ENCODE measurements around the gene PRELID3B.

PRELID3B gene

DNA sequence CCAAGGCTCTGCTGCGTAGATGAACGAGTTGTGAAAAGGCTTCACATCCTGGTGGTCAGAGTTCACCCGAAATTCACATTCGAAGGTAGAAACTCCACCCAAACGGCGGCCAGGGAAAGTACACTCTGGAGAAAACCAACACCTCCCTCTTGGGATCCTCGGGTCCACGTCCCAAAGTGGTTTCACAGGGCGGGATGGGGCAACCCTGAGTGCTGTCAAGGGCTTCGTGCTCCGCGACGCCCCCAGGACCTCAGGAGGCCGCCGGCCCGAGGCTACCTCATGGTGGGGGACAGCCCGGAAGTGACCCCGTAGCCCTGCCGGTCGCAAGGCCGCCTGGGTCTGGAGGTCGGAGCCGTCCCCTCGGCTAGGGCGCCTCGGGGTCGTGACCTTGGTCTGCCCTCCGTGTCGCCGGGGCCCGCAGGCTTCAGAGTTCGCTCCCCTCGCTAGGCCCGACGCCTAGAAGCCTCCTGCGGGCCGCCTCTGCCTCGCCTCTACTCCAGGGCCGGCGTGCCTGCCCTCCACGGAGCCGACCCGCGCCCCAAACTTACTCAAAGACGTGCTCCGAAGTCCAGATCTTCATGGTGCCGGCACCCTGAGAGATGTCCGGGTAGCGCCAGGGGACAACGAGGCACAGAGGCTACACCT is at the start of gene PRELID3B:
TSS of gene PRELID3B (minus strand) at position 636 of the 645 bp plus-strand sequence. CDS start at position 580, 56 bp downstream.
- TF ChIP-seq EZH2phosphoT487 (IDR thresholded peaks at IDR 0.05; ENCODE audit: low read depth): no peak
- TF ChIP-seq, protein P1, sequence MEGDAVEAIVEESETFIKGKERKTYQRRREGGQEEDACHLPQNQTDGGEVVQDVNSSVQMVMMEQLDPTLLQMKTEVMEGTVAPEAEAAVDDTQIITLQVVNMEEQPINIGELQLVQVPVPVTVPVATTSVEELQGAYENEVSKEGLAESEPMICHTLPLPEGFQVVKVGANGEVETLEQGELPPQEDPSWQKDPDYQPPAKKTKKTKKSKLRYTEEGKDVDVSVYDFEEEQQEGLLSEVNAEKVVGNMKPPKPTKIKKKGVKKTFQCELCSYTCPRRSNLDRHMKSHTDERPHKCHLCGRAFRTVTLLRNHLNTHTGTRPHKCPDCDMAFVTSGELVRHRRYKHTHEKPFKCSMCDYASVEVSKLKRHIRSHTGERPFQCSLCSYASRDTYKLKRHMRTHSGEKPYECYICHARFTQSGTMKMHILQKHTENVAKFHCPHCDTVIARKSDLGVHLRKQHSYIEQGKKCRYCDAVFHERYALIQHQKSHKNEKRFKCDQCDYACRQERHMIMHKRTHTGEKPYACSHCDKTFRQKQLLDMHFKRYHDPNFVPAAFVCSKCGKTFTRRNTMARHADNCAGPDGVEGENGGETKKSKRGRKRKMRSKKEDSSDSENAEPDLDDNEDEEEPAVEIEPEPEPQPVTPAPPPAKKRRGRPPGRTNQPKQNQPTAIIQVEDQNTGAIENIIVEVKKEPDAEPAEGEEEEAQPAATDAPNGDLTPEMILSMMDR (IDR thresholded peaks at IDR 0.05; ENCODE audit: low read depth, low read length): 0 out of 2 replicates have a peak, but pooled peaks have one; percentile 8
- Histone ChIP-seq H3K79me2 (ENCODE audit: low read length) (peaks cover 56% of the 10 kb centered on the region), H3K27me3 (ENCODE audit: low read depth, low read length) (no peaks in the 10 kb centered on the region), H3K4me3 (ENCODE audit: low read length) (peak within 1 kb of the TSS; percentile 83), H3K9ac (ENCODE audit: low read length) (peak within 1 kb of the TSS; percentile 91), H3K9me3 (ENCODE audit: insufficient read depth, low read length) (no peaks in the 10 kb centered on the region), H3K36me3 (replicated peaks; ENCODE audit: low read depth, low read length) (peaks cover 33% of the 10 kb centered on the region), H3K27ac (ENCODE audit: low read length) (peak within 1 kb of the TSS; percentile 53), H3K4me2 (ENCODE audit: low read length) (peak within 1 kb of the TSS; percentile 83), H2AFZ (ENCODE audit: low read depth, low read length) (peak within 1 kb of the TSS; percentile 90), H4K20me1 (ENCODE audit: insufficient read depth, low read length) (peaks cover 34% of the 10 kb centered on the region), H3K4me1 (ENCODE audit: low read length) (peaks cover 34% of the 10 kb centered on the region)

- H3K4me3 ChIP-seq (ENCODE audit: low read length): no peak overlapping the region
- no peaks in the 10 kb centered on the region for H3K9me3 ChIP-seq (ENCODE audit: insufficient read depth, low read length)
- no peak for TF ChIP-seq EZH2phosphoT487 (IDR thresholded peaks at IDR 0.05; ENCODE audit: low read depth)
- TF ChIP-seq, protein P1 (IDR thresholded peaks at IDR 0.05; ENCODE audit: low read depth, low read length): peak; percentile 99
- no peak overlapping the region for H3K27ac ChIP-seq (ENCODE audit: low read length)
- no peaks in the 10 kb centered on the region for H4K20me1 ChIP-seq (ENCODE audit: insufficient read depth, low read length)
- H2AFZ ChIP-seq (ENCODE audit: low read depth, low read length): no peak overlapping the region
- peaks cover 81% of the 10 kb centered on the region for H3K27me3 ChIP-seq (ENCODE audit: low read depth, low read length)
- no peaks in the 10 kb centered on the region for H3K79me2 ChIP-seq (ENCODE audit: low read length)
- H3K9ac ChIP-seq (ENCODE audit: low read length): no peak overlapping the region
- no peaks in the 10 kb centered on the region for H3K36me3 ChIP-seq (replicated peaks; ENCODE audit: low read depth, low read length)
- peaks cover 7% of the 10 kb centered on the region for H3K4me1 ChIP-seq (ENCODE audit: low read length)
- no peak overlapping the region for H3K4me2 ChIP-seq (ENCODE audit: low read length)
Observed at GRCh38 chr20:59087829-59088433, 45.3 kb upstream of the PRELID3B start.

GRCh38 chr20:59086923-59087322 is 44.3 kb upstream of the PRELID3B start:
- no peak overlapping the region for H3K4me3 ChIP-seq (ENCODE audit: low read length)
- no peak overlapping the region for H3K27ac ChIP-seq (ENCODE audit: low read length)
- H3K79me2 ChIP-seq (ENCODE audit: low read length): no peaks in the 10 kb centered on the region
- H3K9ac ChIP-seq (ENCODE audit: low read length): no peak overlapping the region
- peaks cover 7% of the 10 kb centered on the region for H3K4me1 ChIP-seq (ENCODE audit: low read length)
- peaks cover 79% of the 10 kb centered on the region for H3K27me3 ChIP-seq (ENCODE audit: low read depth, low read length)
- H2AFZ ChIP-seq (ENCODE audit: low read depth, low read length): no peak overlapping the region
- no peaks in the 10 kb centered on the region for H3K9me3 ChIP-seq (ENCODE audit: insufficient read depth, low read length)
- H3K4me2 ChIP-seq (ENCODE audit: low read length): no peak overlapping the region
- TF ChIP-seq EZH2phosphoT487 (IDR thresholded peaks at IDR 0.05; ENCODE audit: low read depth): no peak
- TF ChIP-seq, protein P1 (IDR thresholded peaks at IDR 0.05; ENCODE audit: low read depth, low read length): no peak
- H3K36me3 ChIP-seq (replicated peaks; ENCODE audit: low read depth, low read length): no peaks in the 10 kb centered on the region
- no peaks in the 10 kb centered on the region for H4K20me1 ChIP-seq (ENCODE audit: insufficient read depth, low read length)

- no peak overlapping the region for H3K27ac ChIP-seq (ENCODE audit: low read length)
- H3K4me2 ChIP-seq (ENCODE audit: low read length): no peak overlapping the region
- H3K9ac ChIP-seq (ENCODE audit: low read length): no peak overlapping the region
- H3K9me3 ChIP-seq (ENCODE audit: insufficient read depth, low read length): no peaks in the 10 kb centered on the region
- no peaks in the 10 kb centered on the region for H3K36me3 ChIP-seq (replicated peaks; ENCODE audit: low read depth, low read length)
- no peaks in the 10 kb centered on the region for H4K20me1 ChIP-seq (ENCODE audit: insufficient read depth, low read length)
- H2AFZ ChIP-seq (ENCODE audit: low read depth, low read length): no peak overlapping the region
- peaks cover 7% of the 10 kb centered on the region for H3K4me1 ChIP-seq (ENCODE audit: low read length)
- TF ChIP-seq, protein P1 (IDR thresholded peaks at IDR 0.05; ENCODE audit: low read depth, low read length): no peak
- TF ChIP-seq EZH2phosphoT487 (IDR thresholded peaks at IDR 0.05; ENCODE audit: low read depth): no peak
- H3K27me3 ChIP-seq (ENCODE audit: low read depth, low read length): peaks cover 71% of the 10 kb centered on the region
- H3K79me2 ChIP-seq (ENCODE audit: low read length): no peaks in the 10 kb centered on the region
- no peak overlapping the region for H3K4me3 ChIP-seq (ENCODE audit: low read length)
Observed at GRCh38 chr20:59084041-59084850, 41.7 kb upstream of the PRELID3B start.

Measured in OCI-LY3 (cell line).